ENCODE measurements around the gene CACNB1.

GRCh38 chr17:39239640-39240314, 42.3 kb upstream of the CACNB1 start:
- peak; percentile 61 for TF ChIP-seq CTCF (IDR thresholded peaks at IDR 0.05; ENCODE audit: poor library complexity, severe bottlenecking)
- no peak for TF ChIP-seq EP300 (conservative IDR thresholded peaks at IDR 0.05; ENCODE audit: poor library complexity, severe bottlenecking)
- TF ChIP-seq POLR2AphosphoS5 (IDR thresholded peaks at IDR 0.05) = peak; percentile 15
- TF ChIP-seq MXI1 (conservative IDR thresholded peaks at IDR 0.05; ENCODE audit: poor library complexity, severe bottlenecking) = no peak
